HFFc6 (cell line): ENCODE results near the gene TMEM187. TPM values are rescaled to one million over a fixed set of nuclear protein-coding genes. Genes with fewer than 3 reads are reported as not detected.

ENCODE experiments used
- DNase-seq: peaks from one replicate; pipeline ENCODE4 v3.0.0-alpha.2; 2018
- H3K27ac Mint-ChIP-seq: 2 replicates; pipeline ENCODE4 v1.8.0; 2020; ENCODE audit warnings: mild to moderate bottlenecking, mixed read lengths
- H3K27me3 Mint-ChIP-seq: 2 replicates; pipeline ENCODE4 v1.8.0; 2021; ENCODE audit warnings: mild to moderate bottlenecking, moderate library complexity, mixed read lengths; ENCODE audit not compliant: insufficient read depth
- H3K36me3 Mint-ChIP-seq: 2 replicates; pipeline ENCODE4 v1.8.0; 2021; ENCODE audit warnings: low read depth, mixed read lengths
- H3K4me1 Mint-ChIP-seq: 2 replicates; pipeline ENCODE4 v1.8.0; 2020; ENCODE audit warnings: low read depth, mixed read lengths
- H3K4me3 Mint-ChIP-seq: 2 replicates; pipeline ENCODE4 v1.8.0; 2020; ENCODE audit warnings: mild to moderate bottlenecking, moderate library complexity, mixed read lengths
- H3K9me3 Mint-ChIP-seq: 2 replicates; pipeline ENCODE4 v1.8.0; 2020; ENCODE audit warnings: mild to moderate bottlenecking, mixed read lengths
- CTCF ChIP-seq: fragments of 200-600 bp; sonication (generic); IDR thresholded peaks from 2 replicates; pipeline ENCODE4 v1.5.0; 2021; ENCODE audit warnings: antibody characterized with exemption, mild to moderate bottlenecking
- total RNA-seq, 6 experiments: library from RNA; stranded (reverse); fragmentation: NEBNext Ultra II Directional; extraction: Animal tissue kit (Norgen Biotek cat#: 25700); gene quantifications; 2 replicates in 1 of 6; 3 replicates in 5 of 6; pipeline ENCODE4 v1.2.3, GENCODE V29; 2021

Gene TMEM187
- total RNA-seq, 6 experiments from 2014 or later, result 3.1 to 8.0 (median 5.7) TPM

- no peak for TF ChIP-seq CTCF
- Mint-ChIP-seq H3K4me3 (no peak overlapping the region), H3K27me3 (peaks cover 10% of the 10 kb centered on the region), H3K9me3 (no peaks in the 10 kb centered on the region), H3K27ac (no peak overlapping the region), H3K36me3 (no peaks in the 10 kb centered on the region; the same call in 1 of the 2 replicates), H3K4me1 (no peaks in the 10 kb centered on the region)
- DNase-seq, result no peak
Observed at GRCh38 chrX:153958605-153959004, 13.9 kb upstream of the TMEM187 start.

- H3K36me3 Mint-ChIP-seq, result no peaks in the 10 kb centered on the region
- TF ChIP-seq CTCF, result no peak
Observed at GRCh38 chrX:153959649-153960048, 12.9 kb upstream of the TMEM187 start.

GRCh38 chrX:153960077-153960476, 12.5 kb upstream of the TMEM187 start:
- H3K27ac Mint-ChIP-seq, result no peak overlapping the region
- no peak for TF ChIP-seq CTCF
- H3K27me3 Mint-ChIP-seq, result peaks cover 4% of the 10 kb centered on the region; the same call in 1 of the 2 replicates
- H3K36me3 Mint-ChIP-seq, result no peaks in the 10 kb centered on the region
- no peaks in the 10 kb centered on the region for H3K9me3 Mint-ChIP-seq
- DNase-seq, result no peak
- no peaks in the 10 kb centered on the region for H3K4me1 Mint-ChIP-seq
- no peak overlapping the region for H3K4me3 Mint-ChIP-seq

More at GRCh38 chrX:153959649-153960048, 12.9 kb upstream of the TMEM187 start:
- H3K27me3 Mint-ChIP-seq, result peaks cover 4% of the 10 kb centered on the region
- H3K9me3 Mint-ChIP-seq, result no peaks in the 10 kb centered on the region
- DNase-seq, result no peak
- H3K4me3 Mint-ChIP-seq, result no peak overlapping the region
- H3K27ac Mint-ChIP-seq, result no peak overlapping the region
- no peaks in the 10 kb centered on the region for H3K4me1 Mint-ChIP-seq

GRCh38 chrX:153960786-153961185, 11.8 kb upstream of the TMEM187 start:
- no peak for DNase-seq
- 0 out of 2 replicates have a peak, but pooled peaks cover 4% of the 10 kb centered on the region for H3K27me3 Mint-ChIP-seq
- no peak for TF ChIP-seq CTCF
- no peaks in the 10 kb centered on the region for H3K36me3 Mint-ChIP-seq
- no peak overlapping the region for H3K27ac Mint-ChIP-seq
- H3K4me3 Mint-ChIP-seq, result no peak overlapping the region
- no peaks in the 10 kb centered on the region for H3K4me1 Mint-ChIP-seq
- H3K9me3 Mint-ChIP-seq, result no peaks in the 10 kb centered on the region

- no peak for DNase-seq
- Mint-ChIP-seq H3K9me3 (no peaks in the 10 kb centered on the region), H3K4me3 (no peak overlapping the region), H3K4me1 (peaks cover 4% of the 10 kb centered on the region), H3K27me3 (0 out of 2 replicates have a peak, but pooled peaks cover 4% of the 10 kb centered on the region), H3K36me3 (no peaks in the 10 kb centered on the region), H3K27ac (no peak overlapping the region)
- no peak for TF ChIP-seq CTCF
Observed at GRCh38 chrX:153961292-153961691, 11.3 kb upstream of the TMEM187 start.

- no peak overlapping the region for H3K27ac Mint-ChIP-seq
- no peak for TF ChIP-seq CTCF
- peaks cover 26% of the 10 kb centered on the region for H3K4me1 Mint-ChIP-seq
- H3K27me3 Mint-ChIP-seq, result peaks cover 2% of the 10 kb centered on the region; the same call in 1 of the 2 replicates
- H3K9me3 Mint-ChIP-seq, result no peaks in the 10 kb centered on the region
- DNase-seq, result no peak
- no peak overlapping the region for H3K4me3 Mint-ChIP-seq
- H3K36me3 Mint-ChIP-seq, result peaks cover 5% of the 10 kb centered on the region; the same call in 1 of the 2 replicates
Observed at GRCh38 chrX:153963546-153963945, 9.0 kb upstream of the TMEM187 start.
